Karpas-422 (cell line): ENCODE data around the gene KANSL3. TPM values are rescaled to one million over a fixed set of nuclear protein-coding genes. Genes with fewer than 3 reads are reported as not detected.
"Not testable (repeated sequence)": the region's sequence is repeated elsewhere in the genome, so short reads cannot be mapped to it uniquely, and the experiment has no call there.

Experiments
- DNase-seq: peaks from one replicate; pipeline ENCODE4 v3.0.0-alpha.2; 2015
- H2AFZ ChIP-seq: fragments of 200-600 bp; sonication (generic); 2 replicates; pipeline ENCODE4 v1.6.1; 2014; ENCODE audit warnings: antibody characterized with exemption, low read length, mixed read lengths
- H3K27ac ChIP-seq: fragments of 200-600 bp; sonication (generic); 2 replicates; pipeline ENCODE4 v1.5.1; 2014; ENCODE audit warnings: mild to moderate bottlenecking, low read length, moderate library complexity
- H3K27me3 ChIP-seq: fragments of 200-600 bp; sonication (generic); 2 replicates; pipeline ENCODE4 v1.6.1; 2014; ENCODE audit warnings: low read length, mixed read lengths
- H3K36me3 ChIP-seq: fragments of 200-600 bp; sonication (generic); 2 replicates; pipeline ENCODE4 v1.6.1; 2014; ENCODE audit warnings: low read length, mixed read lengths; ENCODE audit not compliant: insufficient read depth
- H3K4me1 ChIP-seq: fragments of 200-600 bp; sonication (generic); 2 replicates; pipeline ENCODE4 v1.6.1; 2014; ENCODE audit warnings: mild to moderate bottlenecking, low read length, mixed read lengths
- H3K4me2 ChIP-seq: fragments of 200-600 bp; sonication (generic); 2 replicates; pipeline ENCODE4 v1.6.1; 2014; ENCODE audit warnings: low read length, low read depth, mild to moderate bottlenecking; ENCODE audit not compliant: poor library complexity, severe bottlenecking
- H3K4me3 ChIP-seq: fragments of 200-600 bp; sonication (generic); 2 replicates; pipeline ENCODE4 v1.5.1; 2014; ENCODE audit warnings: mild to moderate bottlenecking, antibody characterized with exemption, low read length, mixed read lengths
- H3K79me2 ChIP-seq: fragments of 200-600 bp; sonication (generic); 2 replicates; pipeline ENCODE4 v1.6.1; 2014; ENCODE audit warnings: mild to moderate bottlenecking, low read length, mixed read lengths
- H3K9ac ChIP-seq: fragments of 200-600 bp; sonication (generic); 2 replicates; pipeline ENCODE4 v1.6.0; 2014; ENCODE audit warnings: low read length
- H3K9me2 ChIP-seq: fragments of 200-600 bp; sonication (generic), shearing (Covaris generic); replicated peaks from 2 replicates; pipeline ENCODE4 v1.6.0; 2014; ENCODE audit warnings: mild to moderate bottlenecking, low read length, moderate library complexity; ENCODE audit not compliant: insufficient read depth
- H3K9me3 ChIP-seq: fragments of 300-700, 200-600 bp; sonication (generic); 2 replicates; pipeline ENCODE4 v1.6.1; 2014; ENCODE audit warnings: low read length, mixed read lengths
- H4K20me1 ChIP-seq: fragments of 200-600 bp; sonication (generic); 2 replicates; pipeline ENCODE4 v1.6.1; 2014; ENCODE audit warnings: mild to moderate bottlenecking, antibody characterized with exemption, low read length, low read depth; ENCODE audit not compliant: insufficient read depth
- total RNA-seq: library from RNA; depleted of rRNA; stranded (reverse); fragments of >200 nt; shearing (Covaris generic); gene quantifications from 2 replicates; pipeline ENCODE4 v1.2.3, GENCODE V29; 2014; ENCODE audit warnings: low replicate concordance

Gene KANSL3
- total RNA-seq, 1 experiment from 2014 or later, result 40.6 TPM

DNA sequence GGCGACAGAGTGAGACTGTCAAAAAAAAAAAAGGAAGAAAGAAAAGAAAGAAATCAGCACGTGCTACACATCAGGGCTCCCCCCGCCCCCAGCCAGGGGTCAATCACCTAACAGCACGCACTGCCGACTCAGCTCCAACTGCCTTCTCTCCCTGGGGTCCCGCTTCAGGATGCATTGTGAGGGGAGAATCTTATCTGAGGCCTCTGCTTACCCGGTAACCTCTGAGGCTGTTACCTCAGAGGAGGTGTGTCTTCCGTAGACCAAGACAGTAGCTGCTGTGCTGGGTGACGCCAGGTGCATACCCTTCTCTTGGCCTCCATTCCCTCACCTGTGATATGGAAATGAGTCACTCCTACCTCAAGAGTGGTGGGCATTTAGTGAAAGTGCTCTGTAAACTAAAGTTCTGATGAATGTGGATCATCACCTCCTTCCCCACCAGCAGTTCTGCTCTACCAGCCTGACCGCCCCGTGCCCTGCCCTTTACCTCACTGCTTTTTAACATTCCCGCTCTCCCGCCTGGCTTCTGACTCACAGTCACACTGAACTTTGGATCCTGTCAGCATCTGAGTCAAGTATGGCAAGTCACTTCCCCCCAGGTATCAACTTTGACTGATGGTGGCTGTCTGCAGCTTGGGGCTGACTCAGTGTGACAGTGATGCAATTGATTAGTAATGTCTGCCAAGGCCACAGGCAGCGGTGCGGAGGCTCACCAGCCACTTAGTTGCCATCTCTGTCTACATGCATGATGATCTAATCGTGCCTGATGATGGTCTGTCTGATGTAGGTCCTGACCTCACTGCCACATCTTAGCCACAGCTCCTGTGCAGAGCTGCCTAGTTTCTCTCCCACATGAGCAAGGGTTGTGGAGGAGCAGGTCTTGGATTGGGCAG lies 81.4 kb downstream of the KANSL3 start:
- Histone ChIP-seq H4K20me1 (no peaks in the 10 kb centered on the region), H3K9me3 (no peaks in the 10 kb centered on the region), H3K4me3 (no peak overlapping the region), H3K27ac (no peak overlapping the region), H3K27me3 (no peaks in the 10 kb centered on the region), H3K9me2 (no peaks in the 10 kb centered on the region), H2AFZ (no peak overlapping the region), H3K79me2 (no peaks in the 10 kb centered on the region), H3K4me1 (peaks cover 7% of the 10 kb centered on the region), H3K9ac (no peak overlapping the region), H3K4me2 (no peak overlapping the region), H3K36me3 (no peaks in the 10 kb centered on the region)
- no peak for DNase-seq

GRCh38 chr2:96555146-96555610 lies 82.9 kb downstream of the KANSL3 start:
- Histone ChIP-seq H4K20me1 (no peaks in the 10 kb centered on the region), H3K27me3 (no peaks in the 10 kb centered on the region), H3K27ac (no peak overlapping the region), H3K4me3 (no peak overlapping the region), H3K36me3 (no peaks in the 10 kb centered on the region), H3K79me2 (no peaks in the 10 kb centered on the region), H2AFZ (no peak overlapping the region), H3K9me2 (no peaks in the 10 kb centered on the region), H3K4me1 (peaks cover 7% of the 10 kb centered on the region), H3K9ac (no peak overlapping the region), H3K4me2 (no peak overlapping the region), H3K9me3 (no peaks in the 10 kb centered on the region)
- no peak for DNase-seq

DNA sequence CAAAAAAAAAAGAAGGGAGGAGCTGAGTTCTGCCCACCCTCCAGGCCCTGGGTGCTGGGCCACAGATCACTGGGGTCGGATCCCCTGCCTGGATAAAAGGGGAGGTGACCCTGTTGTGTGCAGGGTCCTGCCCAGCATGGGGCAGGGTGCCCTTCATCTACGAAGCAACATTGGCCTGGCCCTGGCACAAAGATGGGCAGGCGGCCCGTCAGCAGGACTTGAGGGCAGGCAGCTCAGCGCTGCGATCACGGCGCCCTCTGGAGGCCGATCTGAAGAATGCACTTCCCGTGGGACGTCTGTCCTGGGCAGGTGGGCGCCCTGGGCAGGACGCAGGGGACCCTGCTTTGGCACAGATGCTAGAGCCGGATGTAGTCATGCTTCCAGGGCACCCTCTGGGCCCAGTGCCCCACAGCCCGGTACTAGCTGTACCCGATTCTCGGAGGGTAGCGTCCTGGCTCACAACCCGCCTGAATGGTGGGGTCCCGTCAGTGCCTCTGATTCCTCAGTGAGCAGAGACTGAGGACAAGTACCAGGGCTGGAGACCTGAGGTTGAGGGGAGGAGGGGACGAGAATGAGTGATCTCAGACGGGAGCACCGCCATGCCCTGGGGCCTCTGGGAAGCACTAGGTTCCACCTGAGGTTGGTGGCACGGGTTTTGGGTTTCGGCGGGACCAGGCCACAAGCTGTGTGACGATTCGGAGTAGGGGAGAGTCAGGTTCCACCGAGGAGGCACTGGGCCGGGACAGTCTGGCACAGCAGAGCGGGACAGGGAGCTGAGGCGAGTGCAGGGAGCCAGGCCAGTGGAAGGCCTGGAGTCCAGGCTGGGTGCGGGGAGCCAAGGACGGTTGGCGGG lies 83.6 kb downstream of the KANSL3 start:
- Histone ChIP-seq H3K27me3 (no peaks in the 10 kb centered on the region), H4K20me1 (no peaks in the 10 kb centered on the region), H3K27ac (no peak overlapping the region), H3K79me2 (no peaks in the 10 kb centered on the region), H3K4me2 (peak overlapping the region; percentile 54), H3K4me3 (peak overlapping the region; percentile 55; the same call in 1 of the 2 replicates), H2AFZ (peak overlapping the region; percentile 88), H3K9me2 (no peaks in the 10 kb centered on the region), H3K9ac (peak overlapping the region; percentile 49), H3K4me1 (peaks cover 7% of the 10 kb centered on the region), H3K9me3 (no peaks in the 10 kb centered on the region), H3K36me3 (no peaks in the 10 kb centered on the region)
- DNase-seq, result peak; percentile 87

GRCh38 chr2:96553957-96554292 lies 84.2 kb downstream of the KANSL3 start:
- not testable (repeated sequence) for H3K79me2 ChIP-seq, H3K9me2 ChIP-seq, H3K4me1 ChIP-seq, H3K36me3 ChIP-seq, H3K9me3 ChIP-seq, H3K27ac ChIP-seq, DNase-seq, H3K27me3 ChIP-seq, H4K20me1 ChIP-seq
- Histone ChIP-seq H3K4me2 (peak overlapping the region; percentile 54), H3K9ac (peak overlapping the region; percentile 49), H2AFZ (peak overlapping the region; percentile 88), H3K4me3 (peak overlapping the region; percentile 55; the same call in 1 of the 2 replicates)

- no peaks in the 10 kb centered on the region for H4K20me1 ChIP-seq
- H3K36me3 ChIP-seq, result no peaks in the 10 kb centered on the region
- no peak overlapping the region for H3K4me2 ChIP-seq
- no peaks in the 10 kb centered on the region for H3K79me2 ChIP-seq
- no peaks in the 10 kb centered on the region for H3K9me3 ChIP-seq
- H3K9ac ChIP-seq, result no peak overlapping the region
- no peaks in the 10 kb centered on the region for H3K9me2 ChIP-seq
- H3K27ac ChIP-seq, result no peak overlapping the region
- H3K4me1 ChIP-seq, result peaks cover 7% of the 10 kb centered on the region
- DNase-seq, result no peak
- no peaks in the 10 kb centered on the region for H3K27me3 ChIP-seq
- no peak overlapping the region for H2AFZ ChIP-seq
- no peak overlapping the region for H3K4me3 ChIP-seq
Observed at GRCh38 chr2:96553176-96553956, 84.7 kb downstream of the KANSL3 start.

- H3K9me2 ChIP-seq, result no peaks in the 10 kb centered on the region
- no peaks in the 10 kb centered on the region for H4K20me1 ChIP-seq
- H2AFZ ChIP-seq, result no peak overlapping the region
- no peak overlapping the region for H3K4me3 ChIP-seq
- no peak overlapping the region for H3K9ac ChIP-seq
- no peak overlapping the region for H3K27ac ChIP-seq
- no peaks in the 10 kb centered on the region for H3K36me3 ChIP-seq
- H3K79me2 ChIP-seq, result no peaks in the 10 kb centered on the region
- H3K4me1 ChIP-seq, result peaks cover 7% of the 10 kb centered on the region
- no peak overlapping the region for H3K4me2 ChIP-seq
- DNase-seq, result no peak
- H3K27me3 ChIP-seq, result no peaks in the 10 kb centered on the region
- no peaks in the 10 kb centered on the region for H3K9me3 ChIP-seq
Observed at GRCh38 chr2:96552315-96553175, 85.6 kb downstream of the KANSL3 start.

GRCh38 chr2:96551605-96552314 lies 86.4 kb downstream of the KANSL3 start:
- DNase-seq, result no peak
- H3K36me3 ChIP-seq, result no peaks in the 10 kb centered on the region
- no peaks in the 10 kb centered on the region for H3K79me2 ChIP-seq
- no peak overlapping the region for H3K27ac ChIP-seq
- H3K4me3 ChIP-seq, result no peak overlapping the region
- no peaks in the 10 kb centered on the region for H3K9me3 ChIP-seq
- H3K4me1 ChIP-seq, result peaks cover 7% of the 10 kb centered on the region
- H2AFZ ChIP-seq, result no peak overlapping the region
- no peak overlapping the region for H3K9ac ChIP-seq
- no peak overlapping the region for H3K4me2 ChIP-seq
- H4K20me1 ChIP-seq, result no peaks in the 10 kb centered on the region
- H3K27me3 ChIP-seq, result no peaks in the 10 kb centered on the region
- H3K9me2 ChIP-seq, result no peaks in the 10 kb centered on the region
